ENCODE measurements around the gene BEST4. TPM values are rescaled to one million over a fixed set of nuclear protein-coding genes. Genes with fewer than 3 reads are reported as not detected.
"Not testable (repeated sequence)": the region's sequence is repeated elsewhere in the genome, so short reads cannot be mapped to it uniquely, and the experiment has no call there.

The BEST4 gene

DNA sequence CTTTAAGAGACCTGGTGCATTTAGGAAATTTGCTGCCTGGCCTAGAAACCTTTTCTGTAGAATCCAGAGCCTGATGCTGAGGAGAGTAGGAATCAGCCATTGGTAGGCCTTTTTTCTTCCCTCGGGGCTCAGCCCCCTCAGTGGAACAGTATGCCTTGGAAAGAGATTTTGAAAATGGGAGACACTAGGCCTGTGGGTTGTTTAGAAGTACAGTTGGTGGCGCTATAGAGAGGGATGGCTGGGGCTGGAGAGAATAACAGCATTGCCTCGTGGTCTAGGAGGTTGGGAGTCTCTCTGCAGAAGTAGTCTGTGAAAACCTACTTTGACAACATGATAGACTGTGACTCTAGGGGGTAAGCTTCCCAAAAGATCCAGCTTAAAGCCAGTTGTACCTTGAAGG is 40.1 kb downstream of the BEST4 start:
- Histone ChIP-seq H3K36me3 (ENCODE audit: insufficient read depth, low read length) (peaks cover 21% of the 10 kb centered on the region), H3K4me1 (ENCODE audit: control insufficient read depth, insufficient read depth, low read length) (no peaks in the 10 kb centered on the region), H3K4me3 (ENCODE audit: low read length) (no peak overlapping the region), H3K4me2 (ENCODE audit: low read length) (no peak overlapping the region), H3K9me3 (replicated peaks; ENCODE audit: low read length) (no peaks in the 10 kb centered on the region), H3K27me3 (ENCODE audit: control insufficient read depth, insufficient read depth, low read length) (no peaks in the 10 kb centered on the region), H3K9ac (ENCODE audit: low read depth, low read length) (no peak overlapping the region)

GRCh38 chr1:44743211-44743610 is 44.8 kb downstream of the BEST4 start:
- Histone ChIP-seq H3K27me3 (ENCODE audit: control insufficient read depth, insufficient read depth, low read length) (no peaks in the 10 kb centered on the region), H3K9me3 (replicated peaks; ENCODE audit: low read length) (no peaks in the 10 kb centered on the region), H3K4me2 (ENCODE audit: low read length) (peak overlapping the region; percentile 10), H3K4me1 (ENCODE audit: control insufficient read depth, insufficient read depth, low read length) (peaks cover 20% of the 10 kb centered on the region), H3K9ac (ENCODE audit: low read depth, low read length) (no peak overlapping the region), H3K36me3 (ENCODE audit: insufficient read depth, low read length) (peaks cover 17% of the 10 kb centered on the region), H3K4me3 (ENCODE audit: low read length) (no peak overlapping the region)

- H3K4me2 ChIP-seq (ENCODE audit: low read length) = peak overlapping the region; percentile 90
- H3K9ac ChIP-seq (ENCODE audit: low read depth, low read length) = peak overlapping the region; percentile 87
- peaks cover 20% of the 10 kb centered on the region for H3K4me1 ChIP-seq (ENCODE audit: control insufficient read depth, insufficient read depth, low read length)
- H3K36me3 ChIP-seq (ENCODE audit: insufficient read depth, low read length) = peaks cover 6% of the 10 kb centered on the region
- H3K9me3 ChIP-seq (replicated peaks; ENCODE audit: low read length) = no peaks in the 10 kb centered on the region
- H3K27me3 ChIP-seq (ENCODE audit: control insufficient read depth, insufficient read depth, low read length) = no peaks in the 10 kb centered on the region
- H3K4me3 ChIP-seq (ENCODE audit: low read length) = peak overlapping the region; percentile 81
Observed at GRCh38 chr1:44740179-44740617, 47.8 kb downstream of the BEST4 start.

- Histone ChIP-seq H3K4me2 (ENCODE audit: low read length) (peak within 1 kb of the TSS; percentile 90), H3K9me3 (replicated peaks; ENCODE audit: low read length) (no peaks in the 10 kb centered on the region), H3K4me1 (ENCODE audit: control insufficient read depth, insufficient read depth, low read length) (peaks cover 20% of the 10 kb centered on the region), H3K9ac (ENCODE audit: low read depth, low read length) (peak within 1 kb of the TSS; percentile 87), H3K27me3 (ENCODE audit: control insufficient read depth, insufficient read depth, low read length) (no peaks in the 10 kb centered on the region), H3K4me3 (ENCODE audit: low read length) (peak within 1 kb of the TSS; percentile 81), H3K36me3 (ENCODE audit: insufficient read depth, low read length) (peaks cover 6% of the 10 kb centered on the region)
Observed at GRCh38 chr1:44739307-44740178, 48.4 kb downstream of the BEST4 start, which contains the start of gene KIF2C. KIF2C (plus strand) TSS chr1:44739837; CDS start chr1:44739933, 96 bp downstream.

DNA sequence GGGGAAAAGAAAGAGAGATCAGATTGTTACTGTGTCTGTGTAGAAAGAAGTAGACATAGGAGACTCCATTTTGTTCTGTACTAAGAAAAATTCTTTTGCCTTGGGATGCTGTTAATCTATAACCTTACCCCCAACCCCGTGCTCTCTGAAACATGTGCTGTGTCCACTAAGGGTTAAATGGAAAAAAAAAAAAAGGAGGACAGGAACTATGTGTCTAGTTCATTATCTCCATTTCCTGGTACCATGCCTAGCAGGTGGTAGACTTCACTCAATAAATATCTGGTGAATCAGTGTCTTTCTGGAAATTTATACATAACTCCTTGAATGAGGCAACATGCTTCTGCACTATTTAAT is 49.0 kb downstream of the BEST4 start:
- peak overlapping the region; percentile 81 for H3K4me3 ChIP-seq (ENCODE audit: low read length)
- not testable (repeated sequence) for H3K27me3 ChIP-seq (ENCODE audit: control insufficient read depth, insufficient read depth, low read length); H3K36me3 ChIP-seq (ENCODE audit: insufficient read depth, low read length); H3K9me3 ChIP-seq (replicated peaks; ENCODE audit: low read length)
- peak overlapping the region; percentile 87 for H3K9ac ChIP-seq (ENCODE audit: low read depth, low read length)
- peaks cover 23% of the 10 kb centered on the region for H3K4me1 ChIP-seq (ENCODE audit: control insufficient read depth, insufficient read depth, low read length)
- H3K4me2 ChIP-seq (ENCODE audit: low read length) = peak overlapping the region; percentile 90

DNA sequence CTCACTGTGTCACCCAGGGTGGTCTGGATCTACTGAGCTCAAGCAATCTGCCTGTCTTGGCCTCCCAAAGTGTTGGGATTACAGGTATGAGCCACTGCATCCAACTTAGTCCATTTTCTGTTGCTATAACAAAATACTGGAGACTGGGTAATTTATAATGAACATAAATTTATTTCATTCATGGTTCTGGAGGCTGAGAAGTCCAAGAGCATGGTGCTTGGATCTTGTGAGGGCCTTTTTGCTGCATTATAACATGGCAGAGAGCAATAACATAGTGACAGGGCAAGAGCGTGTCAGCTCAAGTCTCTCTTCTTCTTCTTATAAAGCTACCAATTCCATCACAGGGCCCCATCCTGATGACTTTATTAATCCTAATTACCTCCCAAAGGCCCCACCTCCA is 52.0 kb downstream of the BEST4 start:
- Histone ChIP-seq H3K4me1 (ENCODE audit: control insufficient read depth, insufficient read depth, low read length) (peaks cover 35% of the 10 kb centered on the region), H3K9me3 (replicated peaks; ENCODE audit: low read length) (no peaks in the 10 kb centered on the region), H3K27me3 (ENCODE audit: control insufficient read depth, insufficient read depth, low read length) (no peaks in the 10 kb centered on the region), H3K36me3 (ENCODE audit: insufficient read depth, low read length) (no peaks in the 10 kb centered on the region), H3K9ac (ENCODE audit: low read depth, low read length) (no peak overlapping the region), H3K4me3 (ENCODE audit: low read length) (no peak overlapping the region), H3K4me2 (ENCODE audit: low read length) (no peak overlapping the region)

DNA sequence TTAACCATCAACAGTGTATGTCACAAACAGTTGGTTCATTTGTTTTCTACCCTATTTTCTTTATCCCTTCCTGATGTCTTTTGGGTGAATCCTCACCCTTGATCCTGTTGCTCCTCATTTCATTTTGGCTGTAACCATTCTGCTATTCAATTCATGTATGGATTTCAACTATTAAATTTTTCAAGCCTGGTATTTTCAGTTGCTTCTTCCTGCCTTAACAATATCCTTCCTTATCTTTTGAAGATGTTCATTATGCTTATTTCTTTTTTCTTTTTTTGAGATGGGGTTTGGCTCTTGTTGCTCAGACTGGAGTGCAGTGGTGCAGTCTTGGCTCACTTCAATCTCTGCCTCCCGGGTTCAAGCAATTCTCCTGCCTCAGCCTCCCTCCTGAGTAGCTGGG is 54.2 kb downstream of the BEST4 start:
- Histone ChIP-seq H3K9me3 (replicated peaks; ENCODE audit: low read length) (no peaks in the 10 kb centered on the region), H3K4me1 (ENCODE audit: control insufficient read depth, insufficient read depth, low read length) (peaks cover 21% of the 10 kb centered on the region), H3K36me3 (ENCODE audit: insufficient read depth, low read length) (no peaks in the 10 kb centered on the region), H3K4me2 (ENCODE audit: low read length) (peak overlapping the region; percentile 56), H3K9ac (ENCODE audit: low read depth, low read length) (peak overlapping the region; percentile 53), H3K27me3 (ENCODE audit: control insufficient read depth, insufficient read depth, low read length) (no peaks in the 10 kb centered on the region), H3K4me3 (ENCODE audit: low read length) (peak overlapping the region; percentile 7)

Small RNA genes lying within 50 kb of the gene (small RNA-seq; reads per million reads assigned to genes)
- gene SNORD38A = 2,627 reads per million, percentile 100 among the genes with 10 or more reads in this experiment
- gene SNORD38B = not detected
- gene SNORD46 = 34.4 reads per million, percentile 95 among the genes with 10 or more reads in this experiment
- gene SNORD55 = not detected

Measured in skeletal muscle satellite cell (primary cell).